B cell (primary cell): Measurements from ENCODE around the gene LIMK2. TPM values are rescaled to one million over a fixed set of nuclear protein-coding genes. Genes with fewer than 3 reads are reported as not detected.
A peak's percentile ranks its signal among the peaks of the same experiment; 100 is the strongest.

ENCODE experiments used
- ATAC-seq: fragments of 200-7000 bp; cut with Tn5 transposase; one replicate; pipeline ENCODE4 v1.10.0; 2021; ENCODE audit warnings: low read depth, mild to moderate bottlenecking, moderate number of reproducible peaks, moderate library complexity
- CTCF ChIA-PET: fragments of 350-600 bp; sonication (Branson Sonifier 250); formaldehyde crosslinking; loops from one replicate; lab custom pipeline; 2021; ENCODE audit warnings: antibody characterized with exemption, inconsistent platforms; lab: Charles Lee
- POLR2A ChIA-PET: fragments of 350-600 bp; sonication (Branson Sonifier 250); formaldehyde crosslinking; loops from one replicate; lab custom pipeline; 2021; ENCODE audit warnings: antibody characterized with exemption; lab: Charles Lee
- DNase-seq: peaks from one replicate; pipeline ENCODE4 v3.0.0; 2013
- H2AFZ ChIP-seq: 2 replicates; pipeline ENCODE4 v1.6.1; 2012; ENCODE audit warnings: mild to moderate bottlenecking, low read depth, low read length; ENCODE audit not compliant: insufficient read depth, poor library complexity, severe bottlenecking
- H3K27ac ChIP-seq, 2 donors: 1 replicate in 1 of 2; 2 replicates in 1 of 2; pipeline ENCODE4 v1.5.1; 2012 to 2013; ENCODE audit warnings: low read length in 2 of 2, mild to moderate bottlenecking in 2 of 2, moderate library complexity in 1 of 2
- H3K27me3 ChIP-seq, 4 experiments: fragments of 200-600 bp in 1 of 4; sonication (generic) in 1 of 4; replicated peaks in 1 of 4; 1 replicate in 2 of 4; 2 replicates in 2 of 4; pipeline versions ENCODE4 v1.6.1 to v1.7.0; 2013 to 2016; ENCODE audit warnings: low read length in 3 of 4, mild to moderate bottlenecking in 2 of 4, mixed read lengths in 1 of 4, moderate library complexity in 1 of 4; ENCODE audit not compliant: insufficient read depth in 4 of 4, control insufficient read depth in 3 of 4; ENCODE audit errors: control extremely low read depth in 1 of 4
- H3K36me3 ChIP-seq, 2 experiments: replicated peaks in 1 of 2; 1 replicate in 1 of 2; 2 replicates in 1 of 2; pipeline versions ENCODE4 v1.6.1 to v1.7.1; 2013; ENCODE audit warnings: low read length in 1 of 2; ENCODE audit not compliant: insufficient read depth in 2 of 2, control insufficient read depth in 1 of 2; ENCODE audit errors: control extremely low read depth in 1 of 2, extremely low read depth in 1 of 2
- H3K4me1 ChIP-seq, 2 donors: fragments of 200-600 bp in 1 of 2; sonication (generic) in 1 of 2; 1 replicate in 1 of 2; 2 replicates in 1 of 2; pipeline versions ENCODE4 v1.5.1 to v1.6.1; 2013 to 2017; ENCODE audit warnings: low read length in 2 of 2; ENCODE audit not compliant: control insufficient read depth in 2 of 2, insufficient read depth in 2 of 2
- H3K4me2 ChIP-seq: replicated peaks from 2 replicates; pipeline ENCODE3; 2012; ENCODE audit warnings: mild to moderate bottlenecking, low read depth, low read length; ENCODE audit not compliant: poor library complexity, severe bottlenecking
- H3K4me3 ChIP-seq, 5 experiments: fragments of 200-600 bp in 1 of 5; sonication (generic) in 1 of 5; 1 replicate in 3 of 5; 2 replicates in 2 of 5; pipeline versions ENCODE4 v1.5.1 to v1.7.0; 2011 to 2016; ENCODE audit warnings: low read length in 4 of 5, mild to moderate bottlenecking in 4 of 5, low read depth in 2 of 5, control low read depth in 1 of 5, moderate library complexity in 1 of 5; ENCODE audit not compliant: insufficient read depth in 1 of 5; ENCODE audit errors: control extremely low read depth in 1 of 5, extremely low read depth in 1 of 5
- H3K79me2 ChIP-seq: fragments of 200-600 bp; sonication (generic); one replicate; pipeline ENCODE4 v1.6.0; 2016; ENCODE audit warnings: low read length; ENCODE audit not compliant: control insufficient read depth, insufficient read depth
- H3K9ac ChIP-seq: fragments of 200-600 bp; sonication (generic); 2 replicates; pipeline ENCODE4 v1.6.1; 2017; ENCODE audit warnings: mild to moderate bottlenecking, low read length, moderate library complexity
- H3K9me3 ChIP-seq, 3 donors: one replicate each; pipeline versions ENCODE4 v1.6.1 to v1.7.1; 2013; ENCODE audit warnings: low read length in 2 of 3; ENCODE audit not compliant: control insufficient read depth in 2 of 3, insufficient read depth in 1 of 3; ENCODE audit errors: control extremely low read depth in 1 of 3
- H4K20me1 ChIP-seq: 2 replicates; pipeline ENCODE4 v1.6.0; 2012; ENCODE audit warnings: mild to moderate bottlenecking, low read length; ENCODE audit not compliant: insufficient read depth, control insufficient read depth, poor library complexity, severe bottlenecking
- H3K27ac Mint-ChIP-seq: one replicate; pipeline ENCODE4 v1.8.0; 2021; ENCODE audit warnings: mixed read lengths
- H3K27me3 Mint-ChIP-seq: one replicate; pipeline ENCODE4 v1.8.0; 2021; ENCODE audit warnings: mixed read lengths
- H3K4me1 Mint-ChIP-seq: one replicate; pipeline ENCODE4 v1.8.0; 2021; ENCODE audit warnings: mixed read lengths
- H3K4me3 Mint-ChIP-seq: one replicate; pipeline ENCODE4 v1.8.0; 2021; ENCODE audit warnings: mixed read lengths
- H3K9me3 Mint-ChIP-seq: one replicate; pipeline ENCODE4 v1.8.0; 2022; ENCODE audit warnings: mixed read lengths; ENCODE audit not compliant: insufficient read depth
- CTCF ChIP-seq: fragments of 200-600 bp; IDR thresholded peaks from one replicate; pipeline ENCODE4 v1.8.0; 2022; ENCODE audit warnings: antibody characterized with exemption, mild to moderate bottlenecking
- EZH2 ChIP-seq: IDR thresholded peaks from 2 replicates; pipeline ENCODE4 v1.6.1; 2012; ENCODE audit warnings: borderline replicate concordance, low read depth, mild to moderate bottlenecking, moderate library complexity, low read length; ENCODE audit not compliant: insufficient read depth, poor library complexity, severe bottlenecking
- WGBS: methylation state at CpG from one replicate; pipeline ENCODE4 v1.1.5; 2013; ENCODE audit warnings: missing lambda C conversion rate; ENCODE audit not compliant: insufficient coverage; 5-methylcytosine and 5-hydroxymethylcytosine counted together
- intact Hi-C: fragments of 100-400 bp; cut with micrococcal nuclease; formaldehyde crosslinking; loops from one replicate; pipeline ENCODE4 v1.10.0; 2022
- polyA plus RNA-seq: library from polyadenylated mRNA; depleted of rRNA; stranded (reverse); fragments of >200 nt; gene quantifications from 2 replicates; pipeline ENCODE4 v1.2.3, GENCODE V29; 2012
- total RNA-seq, 2 donors: library from RNA; stranded (reverse); fragments of 120-200 nt in 1 of 2; gene quantifications; 1 replicate in 1 of 2; 2 replicates in 1 of 2; pipeline versions ENCODE4 v1.2.3 to v1.2.4, GENCODE V29; 2013 to 2022

The LIMK2 gene
- total and polyA plus RNA-seq, 2 donors (not counting 1 experiment from before 2014, with no cell fraction given): 6.8 to 20.2 TPM

- TF ChIP-seq EZH2: no peak
- TF ChIP-seq CTCF: no peak
- intact Hi-C loops: loop anchor here (5.0 to 10.0 kb wide), 2 partner anchors 277 to 734 kb away; partner anchors contain the start of genes EIF4ENIF1 and YWHAH
- Mint-ChIP-seq H3K4me3 (peak overlapping the region; percentile 65), H3K4me1 (peaks cover 33% of the 10 kb centered on the region), H3K27me3 (no peaks in the 10 kb centered on the region), H3K27ac (peak overlapping the region; percentile 71), H3K9me3 (no peaks in the 10 kb centered on the region)
- Histone ChIP-seq H4K20me1 (no peaks in the 10 kb centered on the region), H3K4me1 (peaks cover 23 to 29% of the 10 kb centered on the region in 2 donors), H3K9me3 (no peaks in the 10 kb centered on the region), H3K27me3 (no peaks in the 10 kb centered on the region), H3K4me2 (peak overlapping the region; percentile 97), H3K79me2 (peaks cover 33% of the 10 kb centered on the region), H3K27ac (no peak overlapping the region), H3K4me3 (no peak overlapping the region), H3K9ac (no peak overlapping the region), H3K36me3 (peaks cover 0 to 1% of the 10 kb centered on the region in 2 experiments), H2AFZ (peak overlapping the region; percentile 98)
- WGBS: 20% methylated on average over 1 of the region's 8 CpGs
- POLR2A ChIA-PET: no interaction called here
- DNase-seq (peak; percentile 23), ATAC-seq (no peak)
- CTCF ChIA-PET: interaction anchor here (0.6 to 7.3 kb wide), 13 partner anchors 9 to 576 kb away, joined by 3 to 102 read pairs (median 6); partner anchors contain the start of genes PIK3IP1, RNF185 and SLC35E4
Observed at GRCh38 chr22:31210556-31211421, 1.3 kb upstream of the LIMK2 start.

- H3K4me2 ChIP-seq: peak overlapping the region; percentile 97
- ATAC-seq (no peak), DNase-seq (no peak)
- peak overlapping the region; percentile 89 for H3K4me3 Mint-ChIP-seq
- H3K9me3 Mint-ChIP-seq: no peaks in the 10 kb centered on the region
- H3K27ac ChIP-seq: peak overlapping the region; percentile 48 to 54
- POLR2A ChIA-PET: no interaction called here
- peaks cover 23 to 29% of the 10 kb centered on the region in 2 donors for H3K4me1 ChIP-seq
- H4K20me1 ChIP-seq: no peaks in the 10 kb centered on the region
- peaks cover 0 to 1% of the 10 kb centered on the region in 2 experiments for H3K36me3 ChIP-seq
- H3K4me1 Mint-ChIP-seq: peaks cover 36% of the 10 kb centered on the region
- H3K9ac ChIP-seq: peak overlapping the region; percentile 92
- H2AFZ ChIP-seq: peak overlapping the region; percentile 98
- H3K9me3 ChIP-seq: no peaks in the 10 kb centered on the region
- WGBS: 86% methylated on average over 7 of the region's 7 CpGs
- no peak overlapping the region for H3K27ac Mint-ChIP-seq
- no peaks in the 10 kb centered on the region for H3K27me3 Mint-ChIP-seq
- H3K79me2 ChIP-seq: peaks cover 37% of the 10 kb centered on the region
- TF ChIP-seq CTCF: no peak
- TF ChIP-seq EZH2: no peak
- intact Hi-C loops: loop anchor here (5.0 to 10.0 kb wide), 2 partner anchors 276 to 733 kb away; partner anchors contain the start of genes EIF4ENIF1 and YWHAH
- H3K4me3 ChIP-seq: peak overlapping the region in 4 of 5 experiments; percentile 20 to 94 (median 78)
- H3K27me3 ChIP-seq: no peaks in the 10 kb centered on the region
- CTCF ChIA-PET: interaction anchor here (0.6 to 7.3 kb wide), 14 partner anchors 9 to 577 kb away, joined by 3 to 102 read pairs (median 5); partner anchors contain the start of genes PIK3IP1, RNF185 and SLC35E4
Observed at GRCh38 chr22:31211482-31211861, 626 bp upstream of the LIMK2 start.
